Measurements from ENCODE around the gene LRP1.
A peak's percentile ranks its signal among the peaks of the same experiment; 100 is the strongest.

The LRP1 gene

DNA sequence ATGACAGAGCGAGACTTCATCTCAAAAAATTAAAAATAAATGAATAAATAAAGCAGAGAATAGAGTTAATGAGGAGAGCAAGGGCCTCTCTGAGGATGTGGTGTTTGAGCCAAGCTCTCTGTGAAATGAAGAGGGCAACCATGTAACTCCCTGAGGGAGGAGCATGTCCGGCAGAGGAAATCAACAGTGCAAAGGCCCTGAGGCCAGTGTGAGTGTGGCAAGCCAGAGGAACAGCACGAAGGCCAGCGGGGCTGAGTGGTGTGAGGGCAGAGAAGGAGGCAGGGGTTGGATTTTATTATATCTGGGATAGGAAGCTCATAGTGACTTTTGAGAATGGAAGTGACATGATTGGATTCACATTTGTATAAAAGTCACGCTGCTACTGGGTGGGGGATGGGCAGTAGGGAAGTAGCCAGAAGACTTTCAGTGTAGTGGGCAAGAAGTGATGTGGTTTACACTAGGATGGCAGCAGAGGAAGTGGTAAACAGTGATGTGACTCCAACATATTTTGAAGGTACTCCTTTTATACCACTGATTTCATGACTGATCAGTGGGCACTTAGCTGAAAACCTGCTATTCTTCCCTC lies 29.4 kb downstream of the LRP1 start:
- DNase-seq, result no peak

DNA sequence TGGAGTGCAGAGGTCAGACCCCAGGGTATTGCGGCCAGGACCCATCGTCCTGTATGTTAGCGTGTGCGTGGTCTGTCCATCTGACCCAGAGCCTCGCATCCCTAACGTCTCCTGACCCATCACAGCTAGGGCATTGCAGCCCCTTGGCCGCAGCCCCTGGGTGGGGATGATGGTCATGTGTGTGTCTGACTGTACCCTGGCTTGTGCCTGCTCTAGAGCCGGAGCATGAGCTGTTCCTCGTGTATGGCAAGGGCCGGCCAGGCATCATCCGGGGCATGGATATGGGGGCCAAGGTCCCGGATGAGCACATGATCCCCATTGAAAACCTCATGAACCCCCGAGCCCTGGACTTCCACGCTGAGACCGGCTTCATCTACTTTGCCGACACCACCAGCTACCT lies 29.9 kb downstream of the LRP1 start:
- DNase-seq, result no peak

DNA sequence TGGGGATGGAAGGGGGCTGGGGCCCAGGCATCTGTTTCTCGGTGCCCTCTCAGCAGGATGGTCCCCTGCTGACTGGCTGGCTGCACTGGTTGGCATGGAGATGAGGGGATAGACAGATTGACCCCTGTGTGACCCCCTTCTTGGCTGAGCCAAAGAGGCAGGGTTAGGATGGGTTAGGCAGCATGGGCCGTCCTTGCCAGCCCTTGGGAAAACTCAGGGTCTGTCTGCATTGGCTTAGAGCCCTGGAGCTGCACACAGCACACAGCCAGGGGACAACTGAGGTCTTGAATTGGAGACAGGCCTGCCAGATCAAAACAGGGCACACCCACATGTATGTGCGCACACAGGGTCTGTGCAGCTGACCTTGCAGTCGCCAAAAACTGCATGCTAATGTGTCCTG lies 30.4 kb downstream of the LRP1 start:
- no peak for DNase-seq

DNA sequence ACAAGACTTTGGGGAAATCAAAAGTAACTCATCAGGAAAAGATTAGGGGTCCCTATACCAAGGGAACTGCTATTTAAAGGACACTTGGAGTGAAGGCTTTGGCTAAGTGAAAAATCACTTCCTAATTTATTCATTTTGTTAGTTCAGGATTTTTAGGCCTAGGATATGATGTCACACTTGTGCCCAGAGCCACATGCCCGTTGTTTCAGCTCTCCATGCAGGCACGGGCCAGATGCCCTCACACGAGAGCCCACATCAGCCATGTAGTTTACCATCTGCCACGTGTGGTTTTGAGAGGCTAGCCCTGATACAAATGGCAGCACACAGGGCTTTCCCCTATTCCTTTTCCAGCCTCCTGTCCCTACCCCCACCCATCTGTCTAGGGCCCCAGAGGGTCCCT lies 31.0 kb downstream of the LRP1 start:
- no peak for DNase-seq

DNA sequence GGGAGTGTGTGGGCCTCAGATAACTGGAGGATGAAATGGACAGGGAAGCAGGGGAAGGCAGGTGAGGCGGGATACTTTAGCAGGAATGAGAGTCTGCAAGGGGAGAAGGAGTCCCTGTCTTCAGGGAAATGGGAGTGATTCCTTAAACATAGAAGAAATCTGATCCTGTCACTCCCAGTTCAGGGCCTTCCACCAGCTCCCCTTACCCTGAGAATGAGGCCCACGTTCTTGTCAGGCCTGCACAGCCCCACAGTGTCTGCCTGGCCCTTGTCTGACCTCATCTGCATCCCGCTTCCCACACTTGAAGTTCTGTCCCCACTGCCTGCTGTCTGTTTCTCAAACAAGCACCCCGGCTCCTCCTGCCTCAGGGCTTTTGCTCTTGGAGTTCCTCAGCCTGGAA lies 31.8 kb downstream of the LRP1 start:
- no peak for DNase-seq

DNA sequence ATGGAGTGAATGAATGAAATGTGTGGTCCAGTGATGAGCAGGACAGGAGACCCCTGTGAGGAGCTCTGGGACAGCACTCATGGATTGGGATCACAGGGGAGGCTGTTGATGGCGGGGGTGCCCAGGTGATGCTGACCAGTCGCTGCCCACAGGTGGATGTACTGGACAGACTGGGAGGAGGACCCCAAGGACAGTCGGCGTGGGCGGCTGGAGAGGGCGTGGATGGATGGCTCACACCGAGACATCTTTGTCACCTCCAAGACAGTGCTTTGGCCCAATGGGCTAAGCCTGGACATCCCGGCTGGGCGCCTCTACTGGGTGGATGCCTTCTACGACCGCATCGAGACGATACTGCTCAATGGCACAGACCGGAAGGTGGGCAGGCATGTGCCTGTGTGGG lies 32.5 kb downstream of the LRP1 start:
- DNase-seq, result no peak

DNA sequence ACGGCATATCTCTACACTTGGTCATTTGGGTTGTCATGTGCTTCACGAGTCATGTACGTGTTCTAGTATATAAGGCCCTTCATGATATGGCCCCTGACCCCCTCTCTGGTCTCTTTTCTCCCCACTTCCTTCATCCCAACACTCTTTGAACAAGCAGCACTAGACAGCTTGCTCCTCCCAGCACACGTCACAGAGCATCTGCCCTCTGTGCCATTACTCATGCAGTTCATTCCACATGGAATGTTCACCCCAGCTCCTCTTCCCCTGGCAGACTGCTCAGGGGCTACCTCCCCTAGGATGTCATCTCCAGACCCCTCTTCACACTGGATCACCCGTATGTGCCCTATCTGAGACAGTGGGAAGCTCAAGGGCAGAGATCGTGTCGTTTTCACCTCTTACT lies 33.2 kb downstream of the LRP1 start:
- DNase-seq, result no peak

DNA sequence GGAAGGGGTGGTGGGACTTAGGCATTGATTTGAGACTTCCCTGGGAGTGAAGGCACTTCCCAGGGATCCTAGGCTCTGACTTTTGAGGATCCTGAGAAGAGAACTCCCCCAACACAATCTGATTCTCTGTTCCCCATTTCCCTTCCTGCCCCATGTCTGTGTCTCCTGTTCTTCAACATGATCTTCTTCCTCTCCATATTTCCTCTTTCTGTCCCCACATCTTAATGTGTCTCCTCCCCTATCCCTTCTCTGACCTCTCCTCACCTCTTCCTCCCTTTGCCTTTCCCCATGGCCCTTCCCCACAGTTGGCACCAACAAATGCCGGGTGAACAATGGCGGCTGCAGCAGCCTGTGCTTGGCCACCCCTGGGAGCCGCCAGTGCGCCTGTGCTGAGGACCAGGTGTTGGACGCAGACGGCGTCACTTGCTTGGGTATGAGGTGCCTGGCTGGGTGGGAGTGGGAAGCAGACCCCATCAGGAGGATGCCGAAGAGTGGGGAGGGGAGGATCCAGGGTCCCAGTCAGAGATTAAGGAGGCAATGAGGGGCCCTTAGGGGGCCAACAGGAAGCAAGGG lies 34.4 kb downstream of the LRP1 start:
- DNase-seq, result no peak

DNA sequence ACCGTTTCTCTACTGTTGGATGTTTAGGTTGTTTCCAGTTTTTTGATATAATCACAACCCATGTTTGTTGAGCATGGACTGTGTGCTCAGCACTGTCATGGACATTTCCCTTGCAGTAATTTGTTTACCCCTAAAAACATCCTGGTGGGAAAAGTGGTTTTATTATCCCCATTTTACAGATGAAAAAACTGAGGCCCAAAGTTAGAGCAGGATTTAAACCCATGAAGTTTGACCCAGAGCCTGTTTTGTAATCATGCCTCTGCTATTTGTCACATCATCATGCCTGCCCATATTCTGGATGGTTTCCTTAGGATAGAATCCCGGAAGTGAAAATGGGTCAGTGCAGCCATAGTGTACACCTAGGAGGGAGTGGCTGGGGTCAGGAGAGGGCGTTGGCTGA lies 36.2 kb downstream of the LRP1 start:
- no peak for DNase-seq

DNA sequence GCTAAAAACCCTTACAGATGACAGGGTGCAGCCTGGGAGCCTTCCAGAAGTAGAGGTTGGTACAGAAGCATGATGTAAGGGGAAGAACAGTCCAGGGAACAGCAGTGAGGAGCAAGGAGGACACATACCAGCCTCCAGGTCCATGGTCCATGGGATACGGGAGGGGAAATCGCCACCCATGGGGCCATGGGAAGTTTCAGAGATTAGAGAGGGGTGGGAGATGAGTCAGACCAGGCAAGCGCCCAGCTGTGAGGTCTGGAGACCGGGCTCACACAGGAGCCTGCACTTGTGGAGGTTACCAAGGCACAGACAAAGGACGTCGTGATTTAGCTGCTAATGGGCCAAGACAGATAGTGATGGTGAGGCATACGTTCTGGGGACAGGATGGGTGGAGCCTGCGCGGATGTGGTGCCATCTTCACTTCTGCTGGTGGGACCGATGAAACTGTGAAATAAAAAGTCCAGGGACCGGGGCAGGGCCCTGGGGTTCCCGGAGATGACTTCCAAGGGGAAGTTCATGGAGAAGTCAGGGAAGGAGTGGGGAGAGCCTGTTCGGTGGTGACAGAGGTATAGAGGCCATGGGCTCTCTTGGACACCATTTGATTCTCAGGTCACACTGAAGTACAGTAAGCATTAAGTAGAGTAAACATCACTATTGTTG lies 36.8 kb downstream of the LRP1 start:
- no peak for DNase-seq

DNA sequence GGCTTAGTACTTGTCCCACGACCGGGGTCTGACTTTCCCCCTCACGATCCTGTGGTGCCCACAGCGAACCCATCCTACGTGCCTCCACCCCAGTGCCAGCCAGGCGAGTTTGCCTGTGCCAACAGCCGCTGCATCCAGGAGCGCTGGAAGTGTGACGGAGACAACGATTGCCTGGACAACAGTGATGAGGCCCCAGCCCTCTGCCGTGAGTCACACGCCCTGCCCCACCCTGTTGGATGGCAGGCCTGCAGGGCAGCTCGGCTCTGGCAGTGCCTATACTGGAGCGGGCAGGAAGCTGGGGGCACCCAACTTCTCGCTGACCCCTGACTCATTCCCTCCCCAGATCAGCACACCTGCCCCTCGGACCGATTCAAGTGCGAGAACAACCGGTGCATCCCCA lies 37.5 kb downstream of the LRP1 start:
- no peak for DNase-seq

DNA sequence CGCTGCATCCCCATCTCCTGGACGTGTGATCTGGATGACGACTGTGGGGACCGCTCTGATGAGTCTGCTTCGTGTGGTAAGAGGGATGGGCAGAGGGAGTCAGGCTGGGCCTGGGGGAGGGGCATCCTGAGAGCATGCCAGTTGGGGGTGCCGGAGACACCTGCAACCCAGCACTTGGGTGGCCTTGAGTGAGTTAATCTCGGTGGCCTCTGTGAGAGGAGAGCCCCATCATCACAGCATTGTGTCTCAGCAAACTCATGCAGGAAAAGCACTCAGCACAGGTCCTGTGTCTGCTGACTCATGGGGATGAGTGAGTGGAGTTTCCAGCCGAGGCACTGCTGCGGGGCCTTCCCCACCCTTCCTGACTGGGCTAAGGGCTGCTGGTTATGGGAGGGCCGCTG lies 38.7 kb downstream of the LRP1 start:
- peak; percentile 54 to 63 for DNase-seq

DNA sequence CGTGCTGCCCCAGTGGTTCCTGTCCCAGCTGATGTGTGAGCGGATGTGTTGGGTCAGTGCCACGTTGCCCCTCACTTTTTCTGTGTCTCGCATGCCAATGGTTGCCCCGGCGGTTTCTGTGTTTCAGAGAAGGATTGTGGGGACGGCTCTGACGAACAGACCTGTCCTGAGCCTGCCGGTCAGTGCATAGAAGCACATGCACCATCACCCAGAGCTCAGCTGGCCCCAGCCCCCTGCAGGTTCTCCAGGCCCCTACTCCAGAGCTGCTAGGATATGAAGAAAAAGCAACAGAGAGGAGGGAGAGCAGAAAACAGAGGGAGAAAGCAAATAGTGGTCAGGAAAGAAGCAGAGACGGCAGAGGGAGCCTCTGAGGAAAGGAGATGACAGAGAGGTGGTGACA lies 39.8 kb downstream of the LRP1 start:
- no peak for DNase-seq

DNA sequence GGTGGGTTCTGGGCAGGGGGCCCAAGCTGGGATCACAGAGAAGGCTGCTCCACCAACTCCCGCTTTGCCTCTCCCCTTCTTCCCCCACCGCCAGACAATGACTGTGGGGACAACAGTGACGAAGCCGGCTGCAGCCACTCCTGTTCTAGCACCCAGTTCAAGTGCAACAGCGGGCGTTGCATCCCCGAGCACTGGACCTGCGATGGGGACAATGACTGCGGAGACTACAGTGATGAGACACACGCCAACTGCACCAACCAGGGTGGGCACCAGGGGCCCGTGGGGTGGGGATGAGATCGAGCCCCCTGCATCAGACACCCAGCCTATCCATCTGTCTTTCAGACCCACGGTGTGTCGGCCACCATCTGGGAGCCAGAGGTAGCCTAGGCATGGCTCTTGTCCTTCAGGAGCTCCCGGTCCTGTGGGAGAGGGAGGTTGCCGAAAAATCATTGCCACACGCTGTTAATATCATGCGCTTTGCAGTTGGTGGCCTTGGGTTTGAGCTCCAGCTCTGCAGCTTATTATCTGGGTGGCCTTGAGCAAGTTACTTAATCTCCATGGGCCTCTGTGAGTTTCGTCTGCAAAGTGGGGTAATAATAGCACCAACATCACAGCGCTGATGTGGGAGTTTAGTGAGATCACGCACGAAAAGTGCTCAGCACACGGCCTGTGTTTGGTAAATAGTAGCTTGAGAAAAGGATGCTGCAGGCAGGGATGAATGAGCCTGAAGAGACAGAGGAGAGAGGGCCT lies 40.9 kb downstream of the LRP1 start:
- DNase-seq, result no peak

DNA sequence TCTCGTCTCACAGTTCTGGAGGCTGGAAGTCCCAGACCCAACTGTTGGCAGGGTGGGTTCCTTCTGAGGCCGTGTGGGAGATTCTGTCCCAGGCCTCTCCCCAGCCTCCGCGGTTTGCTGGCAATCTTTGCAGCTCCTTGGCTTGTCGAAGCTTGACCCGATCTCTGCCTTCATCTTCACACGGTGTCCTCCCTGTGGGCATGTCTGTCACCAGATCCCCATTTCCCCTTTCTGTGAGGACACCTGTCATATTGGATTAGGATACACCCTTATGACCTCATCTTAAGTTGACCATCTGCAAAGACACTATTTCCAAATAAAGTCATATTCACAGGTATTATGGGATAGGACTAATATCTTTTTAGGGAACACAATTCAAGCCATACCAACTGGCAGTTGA lies 41.7 kb downstream of the LRP1 start:
- no peak for DNase-seq

DNA sequence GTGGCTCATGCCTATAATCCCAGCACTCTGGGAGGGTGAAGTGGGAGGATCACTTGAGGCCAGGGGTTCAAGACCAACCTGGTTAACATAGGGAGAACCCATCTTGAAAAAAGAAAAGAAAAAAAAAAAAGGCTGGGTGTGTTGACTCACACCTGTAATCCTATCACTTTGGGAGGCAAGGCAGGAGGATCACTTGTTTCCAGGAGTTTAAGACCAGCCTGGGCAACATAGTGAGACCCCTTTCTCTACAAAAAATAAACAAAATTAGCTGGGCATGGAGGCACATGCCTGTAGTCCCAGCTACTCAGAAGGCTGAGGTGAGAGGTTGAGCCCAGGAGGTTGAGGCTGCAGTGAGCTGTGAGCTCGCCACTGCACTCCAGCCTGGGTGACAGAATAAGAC lies 42.1 kb downstream of the LRP1 start:
- DNase-seq, result no peak

DNA sequence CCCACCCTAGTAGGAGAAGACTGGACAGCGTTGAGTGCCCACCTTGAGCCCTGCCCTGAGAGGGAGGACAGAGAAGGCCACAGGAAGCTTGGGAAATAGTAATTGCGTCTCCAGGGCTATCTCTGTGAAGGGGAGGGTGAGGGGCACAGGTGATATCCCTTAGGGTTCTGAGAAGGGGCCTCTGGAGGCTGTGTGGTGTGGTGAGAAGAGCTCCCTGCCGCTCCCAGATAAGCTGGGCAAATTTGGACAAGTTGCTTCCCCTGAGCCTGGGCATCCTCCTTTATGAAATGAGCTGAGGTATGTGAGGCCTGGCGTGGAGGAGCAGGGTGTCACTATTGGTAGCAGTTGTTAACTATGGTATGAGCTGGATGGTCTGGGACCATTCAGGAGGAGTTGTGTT lies 42.6 kb downstream of the LRP1 start:
- no peak for DNase-seq

DNA sequence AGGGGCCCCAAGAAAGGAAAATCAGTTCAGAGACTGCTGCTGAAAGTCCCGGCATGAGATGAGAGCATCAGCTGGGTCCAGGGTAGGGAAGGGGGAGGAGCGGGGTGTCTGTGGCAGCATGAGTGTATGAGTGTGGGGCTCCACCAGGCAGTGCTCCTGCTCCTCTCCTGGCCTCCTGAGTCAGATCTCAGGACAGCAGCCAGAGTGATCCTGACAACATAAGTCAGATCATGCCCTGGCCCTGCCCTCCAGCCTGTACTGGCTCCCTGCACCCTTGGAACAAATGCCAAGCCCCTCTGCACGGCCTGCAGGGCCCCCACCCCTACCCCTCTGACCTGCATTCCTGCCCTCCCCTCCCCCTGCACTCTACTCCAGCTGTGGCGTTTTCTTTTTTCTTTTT lies 43.4 kb downstream of the LRP1 start:
- no peak for DNase-seq

DNA sequence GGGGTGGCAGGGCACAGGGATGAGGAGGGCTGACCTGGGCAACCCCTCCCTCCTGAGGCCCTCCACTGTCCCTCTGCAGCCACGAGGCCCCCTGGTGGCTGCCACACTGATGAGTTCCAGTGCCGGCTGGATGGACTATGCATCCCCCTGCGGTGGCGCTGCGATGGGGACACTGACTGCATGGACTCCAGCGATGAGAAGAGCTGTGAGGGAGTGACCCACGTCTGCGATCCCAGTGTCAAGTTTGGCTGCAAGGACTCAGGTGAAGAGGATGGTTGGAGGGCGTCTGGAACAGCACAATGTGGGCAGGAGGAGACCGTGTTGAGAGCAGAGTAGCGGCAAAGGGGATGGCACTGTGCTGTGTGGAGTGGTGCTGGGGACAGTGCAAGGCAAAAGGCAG lies 44.8 kb downstream of the LRP1 start:
- DNase-seq, result peak; percentile 35 to 45

DNA sequence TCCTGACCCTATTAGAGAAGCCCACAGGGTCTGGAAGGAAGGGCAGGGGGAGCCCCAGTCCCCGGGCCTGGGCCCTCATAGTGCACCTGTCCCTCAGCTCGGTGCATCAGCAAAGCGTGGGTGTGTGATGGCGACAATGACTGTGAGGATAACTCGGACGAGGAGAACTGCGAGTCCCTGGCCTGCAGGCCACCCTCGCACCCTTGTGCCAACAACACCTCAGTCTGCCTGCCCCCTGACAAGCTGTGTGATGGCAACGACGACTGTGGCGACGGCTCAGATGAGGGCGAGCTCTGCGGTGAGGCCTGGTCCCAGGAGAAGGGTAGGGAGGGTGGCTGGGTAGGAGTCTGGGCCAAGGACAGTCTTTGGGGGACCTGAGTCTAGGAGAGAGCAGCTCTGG lies 45.4 kb downstream of the LRP1 start:
- DNase-seq, result no peak

DNA sequence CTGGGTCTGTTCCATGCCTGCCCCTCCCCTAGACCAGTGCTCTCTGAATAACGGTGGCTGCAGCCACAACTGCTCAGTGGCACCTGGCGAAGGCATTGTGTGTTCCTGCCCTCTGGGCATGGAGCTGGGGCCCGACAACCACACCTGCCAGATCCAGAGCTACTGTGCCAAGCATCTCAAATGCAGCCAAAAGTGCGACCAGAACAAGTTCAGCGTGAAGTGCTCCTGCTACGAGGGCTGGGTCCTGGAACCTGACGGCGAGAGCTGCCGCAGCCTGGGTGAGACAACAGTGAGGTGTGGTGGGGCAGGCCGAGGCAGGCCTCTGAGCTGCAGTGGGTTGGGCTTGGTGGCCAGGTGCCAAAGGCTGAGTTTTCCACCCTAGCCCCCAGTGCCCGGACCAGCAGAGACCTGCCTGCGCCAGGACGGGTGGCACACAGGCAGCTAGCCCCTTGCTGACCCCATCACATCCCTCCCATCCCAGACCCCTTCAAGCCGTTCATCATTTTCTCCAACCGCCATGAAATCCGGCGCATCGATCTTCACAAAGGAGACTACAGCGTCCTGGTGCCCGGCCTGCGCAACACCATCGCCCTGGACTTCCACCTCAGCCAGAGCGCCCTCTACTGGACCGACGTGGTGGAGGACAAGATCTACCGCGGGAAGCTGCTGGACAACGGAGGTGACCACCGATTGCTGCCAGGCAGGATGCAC lies 47.3 kb downstream of the LRP1 start:
- peak; percentile 53 to 73 for DNase-seq

DNA sequence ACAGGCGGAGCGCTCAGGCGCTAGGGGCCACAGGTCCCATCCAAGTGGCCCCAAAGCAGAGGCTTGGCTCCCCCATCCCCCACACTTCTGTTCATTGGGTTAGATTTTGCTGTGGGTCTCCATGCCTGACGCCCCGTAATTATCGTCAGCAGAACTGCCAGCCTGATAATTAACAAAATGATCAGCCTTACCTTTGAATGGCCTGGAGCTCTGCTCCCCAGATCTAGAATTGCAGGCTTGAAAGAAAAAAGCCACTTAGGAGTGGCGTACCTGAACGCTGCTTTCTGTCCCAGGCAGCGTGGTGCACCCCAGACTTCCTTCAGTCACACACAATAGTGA lies 47.8 kb downstream of the LRP1 start:
- no peak for DNase-seq

DNA sequence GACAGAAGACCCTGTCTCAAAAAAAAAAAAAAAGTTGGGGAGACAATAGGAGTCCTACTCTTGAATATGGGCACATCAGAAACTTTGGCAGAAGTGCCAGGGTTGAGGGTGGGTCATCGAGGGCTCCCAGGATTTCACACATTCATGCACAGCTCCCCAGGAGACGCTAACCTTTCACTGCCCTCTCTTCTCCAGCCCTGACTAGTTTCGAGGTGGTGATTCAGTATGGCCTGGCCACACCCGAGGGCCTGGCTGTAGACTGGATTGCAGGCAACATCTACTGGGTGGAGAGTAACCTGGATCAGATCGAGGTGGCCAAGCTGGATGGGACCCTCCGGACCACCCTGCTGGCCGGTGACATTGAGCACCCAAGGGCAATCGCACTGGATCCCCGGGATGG lies 48.6 kb downstream of the LRP1 start:
- DNase-seq, result no peak

DNA sequence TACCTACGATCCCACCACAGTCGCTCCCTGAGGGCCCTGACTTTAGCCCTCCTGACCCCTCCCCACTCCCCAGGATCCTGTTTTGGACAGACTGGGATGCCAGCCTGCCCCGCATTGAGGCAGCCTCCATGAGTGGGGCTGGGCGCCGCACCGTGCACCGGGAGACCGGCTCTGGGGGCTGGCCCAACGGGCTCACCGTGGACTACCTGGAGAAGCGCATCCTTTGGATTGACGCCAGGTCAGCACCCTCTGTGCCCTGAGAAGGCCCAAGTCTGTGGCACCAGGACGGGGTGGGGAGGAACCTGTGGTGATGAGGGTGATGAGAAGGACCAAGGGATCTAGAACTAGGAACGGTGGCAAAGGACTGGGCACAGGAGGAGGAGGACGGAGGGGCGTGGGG lies 49.1 kb downstream of the LRP1 start:
- no peak for DNase-seq

Measured in stimulated activated CD4-positive, alpha-beta T cell treated with anti-CD3 and anti-CD28 coated beads, Interleukin-2, amount 100 ng/mL, for 24 hours (primary cell).